HG03196 (cell line): Measurements from ENCODE around the gene PBX2.
"Not testable (repeated sequence)": the region's sequence is repeated elsewhere in the genome, so short reads cannot be mapped to it uniquely, and the experiment has no call there.

Experiments used
- ATAC-seq: cut with Tn5 transposase; IDR thresholded peaks from one replicate; pipeline ENCODE4 v1.9.1; 2021; ENCODE audit not compliant: unreplicated experiment

PBX2 gene

DNA sequence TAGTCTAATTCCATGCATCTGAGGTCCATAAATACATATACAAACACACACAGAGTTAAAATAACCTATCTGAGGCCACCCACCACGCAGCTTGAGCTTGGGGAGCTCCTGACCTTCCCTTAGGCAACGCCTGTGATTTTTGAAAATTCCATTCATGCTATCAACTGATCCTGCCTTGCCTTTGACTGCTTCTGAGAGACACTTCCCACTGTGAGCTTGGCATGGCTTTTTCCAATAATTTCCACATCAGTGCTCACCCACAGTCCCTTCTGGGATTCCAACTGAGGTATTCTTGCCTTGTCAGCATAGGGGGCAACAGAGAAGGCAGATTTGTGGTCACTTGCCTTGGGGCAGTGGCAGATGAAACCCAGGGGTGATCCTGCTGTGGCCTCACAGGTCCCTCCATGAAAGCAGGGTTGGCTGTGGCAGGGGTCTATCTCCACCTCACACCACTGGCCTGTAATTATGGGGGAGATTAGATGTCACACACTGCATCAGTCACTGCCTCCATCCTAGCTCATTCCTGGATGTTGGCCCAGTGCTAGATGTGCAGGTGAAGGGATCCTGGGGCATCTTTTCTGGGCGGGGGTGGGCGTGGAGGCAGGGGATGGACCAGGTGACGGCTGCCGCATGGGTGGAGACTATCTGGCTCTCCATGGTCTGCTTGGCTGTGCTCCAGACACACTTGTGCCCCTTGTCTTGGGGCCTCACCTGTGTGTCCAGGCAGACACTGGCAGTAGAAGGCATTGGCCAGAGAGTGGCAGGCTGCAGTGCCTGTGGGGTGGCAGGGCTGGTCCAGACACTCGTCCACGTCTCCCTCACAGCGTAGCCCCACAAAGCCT, 13.6 kb upstream of the PBX2 start:
- ATAC-seq, result no peak

DNA sequence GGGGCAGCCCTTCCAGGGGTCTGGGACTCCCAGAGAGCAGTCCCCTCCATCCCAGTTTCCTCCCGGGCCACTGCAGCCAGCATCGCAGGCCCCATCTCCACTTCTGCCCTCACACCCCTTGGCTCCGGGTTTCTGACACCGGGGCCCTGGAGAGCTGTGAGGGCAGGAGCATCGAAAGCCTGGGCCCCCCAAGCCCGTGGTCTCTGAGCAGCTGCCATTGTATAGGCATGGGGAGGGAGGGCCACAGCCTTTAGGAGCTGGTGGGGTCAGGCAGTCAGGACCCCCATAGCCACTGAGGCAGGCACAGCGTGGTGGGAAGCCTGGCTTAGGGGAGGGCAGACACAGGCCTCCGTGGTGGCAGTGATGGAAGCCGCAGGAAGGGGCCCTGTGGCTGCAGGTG, 12.2 kb upstream of the PBX2 start:
- no peak for ATAC-seq

DNA sequence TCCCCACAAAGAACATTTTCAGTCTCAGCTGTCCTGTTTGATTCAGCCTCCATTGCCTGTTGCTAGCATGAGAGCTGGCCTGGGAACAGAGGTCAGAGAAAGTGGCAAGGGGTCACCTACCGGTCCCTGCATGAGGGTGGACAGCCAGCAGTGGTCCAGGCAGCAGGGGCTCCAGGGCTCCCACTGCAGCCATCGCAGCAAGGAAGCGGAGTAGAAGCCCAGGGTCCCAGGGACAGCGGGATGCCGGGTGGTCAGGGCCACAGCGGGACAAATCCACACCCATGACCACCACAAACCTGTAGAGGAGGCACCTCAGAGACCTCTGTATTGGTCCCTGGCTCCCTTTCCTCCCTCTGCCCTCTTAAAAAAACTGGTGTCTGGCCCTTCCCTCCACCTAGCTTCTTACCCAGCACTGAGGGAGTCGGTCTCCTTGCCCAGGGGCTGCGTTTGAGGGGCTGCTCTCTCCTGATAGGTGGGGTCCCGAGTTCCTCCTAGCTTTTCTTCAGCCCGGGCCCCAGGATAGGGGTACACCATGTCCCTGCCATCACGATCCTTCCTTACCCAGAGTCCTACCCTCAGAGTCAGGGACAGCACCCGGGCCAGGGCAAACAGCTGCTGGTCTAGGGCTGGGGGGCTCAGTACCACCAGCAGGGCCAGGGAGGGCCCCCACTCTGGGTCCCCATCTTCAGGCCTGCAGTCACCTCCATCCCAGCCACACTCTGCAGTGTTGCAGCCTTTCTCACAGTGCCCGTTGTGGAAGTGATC, 10.9 kb upstream of the PBX2 start:
- ATAC-seq, result no peak

DNA sequence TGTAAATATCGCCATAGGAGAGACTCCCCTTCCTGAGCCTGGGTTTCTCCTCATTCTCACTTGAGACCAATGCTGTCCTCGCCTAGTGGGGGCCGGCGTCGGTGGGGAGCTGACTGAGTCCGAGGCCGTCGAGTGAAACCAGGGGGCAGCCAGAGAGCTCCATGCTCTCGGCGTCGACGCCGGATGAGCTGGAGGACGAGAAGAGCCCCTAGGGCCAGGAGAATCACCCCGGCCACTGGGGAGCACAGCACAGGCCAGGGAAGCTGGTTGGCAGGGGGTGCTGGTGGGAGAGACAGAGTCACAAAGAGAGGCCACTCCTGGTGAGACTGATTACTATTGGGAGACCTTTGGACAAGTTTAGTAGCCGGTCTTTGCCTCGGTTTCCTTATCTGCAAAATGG, 8.9 kb upstream of the PBX2 start:
- ATAC-seq, result no peak

DNA sequence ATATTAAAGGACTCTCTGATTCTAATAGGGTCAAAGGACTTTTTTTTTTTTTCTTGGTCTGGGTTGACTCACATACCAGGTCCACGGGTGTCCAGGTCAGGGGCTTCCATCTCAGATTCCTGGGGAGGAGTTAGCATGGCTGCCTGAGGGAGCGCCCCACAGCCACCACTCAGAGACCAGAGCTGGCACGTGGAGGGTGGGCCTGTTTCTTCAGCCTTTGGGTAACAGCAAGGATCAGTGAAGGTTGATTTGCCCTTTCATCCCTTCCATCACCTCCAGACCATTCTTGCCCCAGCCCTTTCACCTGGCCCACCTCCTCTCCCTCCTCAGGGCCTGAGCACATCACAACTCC, 8.3 kb upstream of the PBX2 start:
- no peak for ATAC-seq

DNA sequence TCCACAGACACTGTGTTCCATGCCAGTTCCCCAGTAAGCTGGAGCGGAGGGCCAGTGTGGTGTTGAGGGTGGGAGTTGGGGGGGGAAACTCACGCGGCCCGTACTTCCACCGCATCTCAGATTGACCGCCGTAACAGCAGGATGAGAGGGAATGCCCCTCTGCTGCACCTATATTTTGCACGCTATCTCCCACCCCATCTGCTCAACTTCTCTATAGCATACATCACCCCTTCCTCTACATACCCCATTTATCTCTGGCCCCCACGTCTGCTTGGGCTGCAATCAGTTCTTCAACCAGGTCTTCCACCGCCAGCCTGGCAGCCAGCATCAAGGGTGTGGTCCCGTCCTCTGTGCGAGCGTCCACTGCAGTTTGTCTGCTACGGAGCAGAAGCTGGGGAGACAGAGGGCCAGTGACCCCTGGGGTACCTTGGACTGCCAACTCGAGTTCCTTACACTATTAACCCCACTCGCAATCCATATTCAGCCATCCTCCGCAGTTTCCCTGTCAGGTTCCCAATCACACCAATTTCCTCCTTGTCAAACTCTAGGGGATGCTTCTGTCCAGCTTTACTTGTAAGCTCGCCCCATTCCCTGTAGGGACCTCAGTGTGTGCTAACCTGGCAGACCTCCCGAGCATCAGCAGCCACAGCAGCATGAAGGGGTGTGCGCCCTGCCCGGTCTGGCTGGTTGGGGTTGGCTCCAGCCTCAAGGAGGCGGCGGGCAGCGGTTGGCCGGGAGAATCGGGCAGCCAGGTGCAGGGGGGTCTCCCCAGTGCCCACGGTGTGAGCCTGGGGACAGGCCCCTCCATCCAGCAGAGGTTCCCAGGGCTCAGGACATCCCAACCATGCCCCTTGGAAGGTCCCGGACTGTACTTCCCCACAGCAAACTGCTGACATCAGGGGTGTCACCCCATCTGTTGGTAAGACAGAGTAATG, 6.9 kb upstream of the PBX2 start:
- ATAC-seq, result no peak

DNA sequence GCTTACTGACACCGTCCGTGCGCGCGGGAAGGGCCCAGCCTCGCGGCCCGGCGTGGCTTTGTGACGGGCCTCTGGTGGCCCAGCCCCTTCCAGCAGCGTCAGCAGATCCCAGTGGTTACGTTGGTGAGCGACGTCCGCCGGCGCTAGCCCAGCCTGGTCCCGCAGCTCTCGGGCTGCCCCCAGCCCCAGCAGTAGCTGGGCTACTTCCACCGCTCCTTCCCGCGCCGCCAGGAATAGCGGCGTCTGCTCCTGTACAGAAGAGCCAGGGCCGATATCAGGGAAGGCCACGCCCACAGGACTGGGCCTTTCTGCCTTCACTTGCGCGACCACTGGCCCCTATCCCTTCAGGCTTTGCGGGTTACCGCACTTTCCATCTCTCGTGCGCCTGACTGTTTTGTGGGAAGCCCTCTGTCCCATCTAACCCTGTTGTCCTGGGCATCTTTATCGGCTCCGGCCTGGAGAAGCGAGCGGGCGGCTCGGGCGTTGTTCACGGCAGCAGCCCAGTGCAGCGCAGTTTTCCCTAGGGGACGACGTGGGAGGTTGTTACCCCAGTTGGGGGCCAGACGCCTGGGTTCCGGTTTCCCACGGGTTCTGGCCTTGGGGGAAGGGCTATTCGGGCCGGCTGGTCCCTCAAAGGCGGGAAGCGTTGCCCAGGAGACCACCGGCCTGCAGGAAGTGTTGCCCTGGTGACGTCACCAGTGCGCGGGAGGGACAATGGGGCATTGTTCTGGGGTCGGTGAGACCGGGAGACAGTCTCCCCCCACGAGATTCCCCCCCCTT, 6.1 kb upstream of the PBX2 start:
- ATAC-seq, result peak; percentile 75

DNA sequence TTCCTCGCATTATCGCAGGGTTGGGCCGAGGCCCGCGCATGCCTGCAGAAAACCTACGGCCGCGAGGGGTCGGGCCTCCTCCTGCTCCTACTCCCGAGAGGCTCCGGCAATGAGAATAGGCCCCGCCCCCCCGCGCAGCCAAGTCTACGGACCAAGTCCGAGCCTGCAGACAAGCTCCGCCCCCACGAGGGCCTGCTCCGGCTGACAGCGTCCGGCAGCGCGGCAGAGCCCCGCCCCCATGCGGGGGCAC, 5.6 kb upstream of the PBX2 start:
- ATAC-seq, result peak; percentile 65

DNA sequence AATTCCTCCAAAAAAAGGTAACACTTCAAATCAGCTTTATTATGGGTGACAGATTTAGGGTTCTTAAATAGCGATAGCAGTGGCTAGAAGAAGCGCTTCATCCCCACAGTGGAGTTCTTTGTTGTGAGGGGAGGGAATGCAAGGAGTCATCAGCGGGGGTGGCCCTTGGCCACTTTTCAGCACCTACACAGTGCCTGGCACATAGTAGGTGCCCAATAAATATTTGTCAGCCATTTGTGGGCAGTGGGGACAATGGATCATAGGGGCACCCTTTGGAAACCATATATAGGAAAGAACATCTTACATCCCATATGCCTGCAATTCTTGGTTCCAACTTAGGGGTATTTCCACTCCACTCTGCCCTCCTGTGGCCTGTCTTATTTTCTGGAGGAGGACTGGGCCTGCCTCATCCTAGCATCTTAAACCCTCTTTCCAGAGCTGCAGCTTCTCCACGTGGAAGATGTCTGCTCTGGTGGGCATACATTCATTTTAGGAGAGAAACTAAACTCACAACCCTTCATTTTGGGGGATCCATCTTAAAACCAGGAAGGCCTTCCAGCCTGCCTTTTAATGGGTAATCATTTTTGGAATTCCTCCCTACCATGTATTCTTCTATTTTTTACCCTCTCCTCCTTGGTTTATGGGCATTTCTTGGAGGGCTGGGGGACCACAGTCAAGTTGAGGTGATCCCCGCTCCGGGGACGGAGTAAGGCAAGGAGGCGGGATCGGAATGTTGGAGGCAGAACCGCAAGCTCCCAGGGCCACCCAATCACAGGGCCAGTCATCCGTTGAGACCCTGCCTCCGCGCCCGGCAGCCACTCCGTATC, 5.0 kb upstream of the PBX2 start:
- ATAC-seq, result no peak

DNA sequence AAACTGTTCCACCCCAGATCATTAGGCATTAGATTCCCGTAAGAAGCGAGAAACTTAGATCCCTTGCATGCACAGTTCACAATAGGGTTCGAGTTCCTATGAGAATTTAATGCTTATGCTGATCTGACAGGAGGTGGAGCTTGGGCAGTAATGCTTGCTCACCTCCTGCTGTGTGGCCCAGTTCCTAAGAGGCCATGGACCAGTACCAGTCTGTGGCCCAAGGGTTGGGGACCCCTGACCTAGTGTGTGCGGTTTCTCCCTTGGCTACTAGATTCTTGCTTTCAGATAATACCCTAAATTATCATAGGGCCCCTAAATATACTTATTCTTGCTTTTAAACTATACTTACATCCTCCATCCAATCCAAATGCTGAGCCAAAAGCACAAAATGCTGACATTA, 4.4 kb upstream of the PBX2 start:
- no peak for ATAC-seq

DNA sequence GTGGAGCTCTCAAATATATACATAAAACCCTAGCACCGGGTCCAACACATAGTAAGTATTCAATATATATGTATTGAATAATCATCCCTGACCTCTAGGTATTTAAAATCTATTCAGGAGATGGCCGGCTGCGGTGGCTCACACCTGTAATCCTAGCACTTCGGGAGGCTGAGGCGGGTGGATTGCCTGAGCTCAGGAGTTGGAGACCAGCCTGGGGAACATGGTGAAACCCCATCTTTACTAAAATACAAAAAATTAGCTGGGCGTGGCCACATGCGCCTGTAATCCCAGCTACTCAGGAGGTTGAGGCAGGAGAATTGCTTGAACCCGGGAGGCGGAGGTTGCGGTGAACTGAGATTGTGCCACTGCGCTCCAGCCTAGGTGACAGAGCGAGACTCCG, 3.1 kb upstream of the PBX2 start:
- not testable (repeated sequence) for ATAC-seq

DNA sequence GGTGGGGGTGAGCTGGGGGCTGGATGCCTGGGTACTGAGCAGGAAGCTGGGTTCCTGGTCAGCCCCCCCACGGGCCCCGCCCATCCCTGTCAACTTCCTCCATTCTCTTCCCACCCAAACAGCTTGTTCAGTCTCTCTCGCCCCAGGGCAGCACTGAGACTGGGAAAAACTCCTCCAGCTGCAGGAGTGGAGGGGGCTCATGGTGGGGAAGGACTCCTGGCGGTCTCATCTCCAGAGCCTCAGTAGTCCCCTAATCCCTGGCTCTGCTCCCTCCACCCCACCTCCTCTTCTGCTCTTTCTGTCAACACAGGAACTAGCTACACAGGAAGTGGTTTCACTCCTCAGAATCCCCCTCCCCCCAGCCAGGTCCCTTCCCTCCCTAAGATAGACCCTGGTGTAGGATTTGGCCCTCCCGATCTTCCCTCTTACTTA, 2.6 kb upstream of the PBX2 start, which contains the start of gene GPSM3:
TSS of gene GPSM3 (minus strand) at position 36 of the 432 bp plus-strand sequence. CDS start 130 bp downstream, outside the sequence.
- no peak for ATAC-seq

DNA sequence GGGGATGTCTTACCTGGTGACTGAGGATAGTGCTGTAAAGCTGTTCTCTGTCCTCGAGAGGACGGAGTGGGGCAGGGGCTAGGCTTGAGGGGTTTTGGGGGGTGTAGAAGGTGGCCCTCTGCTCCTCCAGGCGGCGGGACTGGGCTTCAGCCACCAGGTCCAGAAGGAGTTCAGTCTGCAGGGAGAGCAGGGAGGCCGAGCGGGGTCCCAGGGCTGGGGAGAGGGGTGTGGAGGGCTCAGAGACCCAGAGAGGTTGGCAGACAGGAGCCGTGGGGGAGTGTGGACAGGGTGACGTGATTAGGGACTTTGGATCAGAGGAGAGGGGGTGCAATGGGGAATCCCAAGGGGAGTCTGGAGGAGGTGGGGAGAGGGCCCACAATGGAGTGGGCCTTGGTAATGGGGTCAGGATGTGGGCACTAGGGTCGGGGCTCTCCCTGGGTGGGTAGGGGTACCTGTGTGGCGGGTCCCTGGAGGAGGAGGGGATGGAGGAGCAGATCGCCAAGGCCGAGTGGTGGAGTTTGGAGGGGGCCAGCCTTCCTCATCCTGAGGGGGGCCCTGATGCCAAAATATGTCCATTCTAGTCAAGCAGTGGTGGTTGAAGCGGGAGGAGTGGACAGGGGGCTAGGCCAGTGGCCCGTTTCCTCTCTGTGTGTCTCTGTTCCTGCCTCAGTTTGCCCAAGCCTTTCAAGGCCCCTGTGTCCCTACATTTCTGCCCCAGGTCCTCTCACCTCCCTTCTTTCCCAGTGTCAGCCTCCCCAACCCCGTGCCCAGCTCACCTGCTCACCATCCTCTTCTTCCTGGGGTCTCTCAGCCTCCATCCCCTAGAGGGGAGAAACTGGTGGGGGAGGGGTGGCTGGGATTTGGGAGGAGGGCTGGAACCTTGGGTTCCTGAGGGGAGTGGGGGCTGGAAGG, 1.9 kb upstream of the PBX2 start:
- no peak for ATAC-seq

DNA sequence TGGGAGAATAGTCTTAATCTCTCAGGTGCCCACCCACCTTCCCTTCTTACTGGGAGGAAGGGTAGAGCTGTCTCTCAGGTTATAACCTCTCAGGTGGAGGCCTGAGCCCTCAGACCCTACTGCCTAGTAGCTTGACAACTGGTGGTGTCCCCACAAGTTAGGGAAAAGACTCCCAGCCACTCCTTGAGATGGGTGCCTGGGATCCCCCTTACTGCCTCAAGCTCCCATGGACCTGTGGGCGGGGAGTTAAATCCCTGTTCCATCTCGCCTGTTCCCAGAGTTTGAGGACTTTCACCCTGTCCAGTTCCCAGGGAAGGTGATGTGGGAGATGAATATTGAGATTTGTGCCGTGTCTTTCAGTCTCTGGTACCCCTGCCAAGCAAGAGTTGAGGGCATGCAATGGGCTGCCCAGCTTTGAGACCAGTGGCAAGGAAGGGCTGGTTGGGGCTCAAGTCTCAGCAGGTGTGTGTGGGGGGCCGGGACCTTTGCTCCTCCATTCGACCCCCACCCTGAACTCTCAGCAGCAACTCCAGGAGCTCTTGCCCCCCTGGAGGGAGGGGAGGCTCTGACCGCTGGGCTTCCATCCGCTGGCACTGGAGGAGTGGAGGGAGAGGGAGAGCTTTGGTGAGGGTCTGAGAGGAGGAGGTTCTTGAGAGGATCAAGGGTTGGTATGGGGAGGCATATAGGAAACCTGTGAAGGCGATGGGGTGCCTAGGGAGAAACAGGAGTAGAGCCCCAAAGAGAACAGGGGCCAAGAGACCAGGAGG, 1.1 kb upstream of the PBX2 start:
- no peak for ATAC-seq

DNA sequence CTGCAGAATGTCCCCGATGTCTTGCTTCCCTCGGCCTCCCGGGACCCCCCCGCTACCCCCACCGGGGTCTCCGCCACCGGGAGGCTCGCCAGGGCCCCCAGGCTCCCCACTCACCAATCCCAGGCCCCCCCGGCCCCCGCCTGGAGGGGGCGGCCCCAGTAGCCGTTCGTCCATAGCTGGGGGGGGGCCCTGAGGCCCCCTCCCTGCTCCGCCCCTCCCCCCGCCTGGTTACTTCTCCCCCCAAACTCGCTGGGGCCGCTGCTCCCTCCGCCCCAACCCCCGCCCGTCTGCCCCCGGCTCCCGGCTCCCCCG, 304 bp downstream of the PBX2 start:
- ATAC-seq, result no peak

DNA sequence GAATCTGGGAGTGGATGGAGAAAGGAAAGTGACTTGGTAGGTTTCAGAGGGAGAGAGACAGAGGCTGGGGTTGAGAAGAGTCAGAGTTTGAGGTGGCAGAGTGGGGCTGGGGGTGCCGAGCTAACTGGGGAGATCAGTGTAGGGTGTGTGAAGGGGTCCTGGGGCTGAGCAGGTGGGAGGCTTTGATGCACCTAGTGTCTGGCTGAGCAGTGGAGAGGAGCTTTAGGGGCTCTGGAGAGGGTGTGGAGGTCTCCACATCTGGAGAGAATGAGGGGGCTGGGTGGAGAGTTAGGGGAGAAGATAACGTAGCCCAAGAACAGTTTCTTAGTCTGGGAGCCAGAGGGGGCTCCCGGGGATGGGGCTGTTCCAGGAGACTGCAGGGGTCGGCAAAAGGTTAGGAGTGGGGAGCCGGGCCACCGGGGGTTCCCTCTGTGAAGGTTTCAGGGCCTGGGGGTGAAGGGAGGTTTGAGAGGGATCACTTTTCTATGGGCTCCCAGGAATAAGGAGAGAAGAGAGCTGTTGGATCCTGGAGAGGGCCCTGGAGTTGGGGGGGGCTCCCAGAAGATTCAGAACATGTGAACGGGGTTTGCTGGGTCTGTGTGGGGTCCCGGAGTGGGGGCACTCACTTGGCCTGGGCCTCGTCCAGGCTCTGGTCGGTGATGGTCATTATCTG, 797 bp downstream of the PBX2 start:
- ATAC-seq, result no peak

DNA sequence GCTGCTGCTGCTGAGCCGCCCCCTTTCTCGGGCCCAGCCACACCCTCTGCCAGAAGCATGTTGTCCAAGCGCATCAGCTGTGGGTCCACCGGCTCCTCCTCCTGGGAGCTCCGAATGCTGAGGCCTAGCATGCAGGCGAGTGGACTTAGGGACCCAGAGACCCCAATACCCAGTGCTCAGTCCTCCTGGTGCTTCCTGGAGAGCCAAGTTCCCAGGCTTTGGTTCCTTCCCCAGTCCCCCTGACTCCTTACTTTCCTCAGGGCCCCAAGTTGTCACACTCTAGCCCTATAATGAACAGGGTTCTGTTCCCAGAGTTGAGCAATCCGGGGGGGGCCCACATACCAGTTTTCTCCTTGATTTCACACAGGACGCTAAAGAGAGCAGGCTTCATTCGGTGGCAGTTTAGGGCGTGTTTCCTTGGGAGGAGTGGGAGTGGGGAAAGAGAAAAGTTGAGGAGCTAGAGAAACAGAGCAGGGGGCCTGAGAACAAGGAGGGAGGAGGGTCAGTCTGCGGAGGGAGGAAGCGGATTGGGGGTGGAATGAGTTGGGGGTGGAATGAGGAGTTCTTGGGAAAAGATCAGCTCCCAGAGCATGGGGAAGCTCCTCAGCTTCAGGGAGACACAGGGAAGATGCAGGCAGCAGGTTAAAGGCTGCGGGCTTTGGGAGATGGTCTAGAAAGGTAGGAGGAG, 1.5 kb downstream of the PBX2 start:
- ATAC-seq, result no peak
